Stimulated activated CD4-positive, alpha-beta T cell treated with anti-CD3 and anti-CD28 coated beads, Interleukin-1b, Interleukin-23, amount 100 ng/mL, for 24 hours (primary cell): ENCODE measurements around the gene C1GALT1C1.

Experiments used
- DNase-seq, 4 experiments: peaks; one replicate each; pipeline ENCODE4 v3.0.0-alpha.2; 2020; ENCODE audit warnings: low read depth in 4 of 4, low spot score in 1 of 4

Gene C1GALT1C1

DNA sequence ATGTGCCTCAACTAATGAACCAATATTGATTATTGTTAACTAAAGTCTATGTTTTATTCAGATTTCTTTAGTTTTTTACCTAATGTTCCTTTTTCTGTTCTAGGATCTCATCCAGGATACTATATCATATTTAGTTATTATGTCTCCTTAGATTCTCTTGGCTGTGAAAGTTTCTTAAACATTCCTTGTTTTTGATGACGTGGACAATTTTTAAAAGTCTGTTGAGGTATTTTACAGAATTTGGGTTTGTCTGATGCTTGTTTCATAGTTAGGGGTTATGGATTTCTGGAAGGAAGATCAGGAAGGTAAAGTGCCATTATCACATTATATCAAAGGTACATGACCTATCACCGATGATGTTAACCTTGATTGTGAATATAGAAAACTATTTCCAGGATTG is 44.2 kb downstream of the C1GALT1C1 start:
- no peak for DNase-seq
